ENCODE results near the gene CCL28. TPM values are rescaled to one million over a fixed set of nuclear protein-coding genes. Genes with fewer than 3 reads are reported as not detected.

Gene CCL28
- total and polyA plus RNA-seq, 2 donors (not counting 3 experiments of a cell fraction or from before 2014, with no cell fraction given), result 1.2 to 1.8 TPM

DNA sequence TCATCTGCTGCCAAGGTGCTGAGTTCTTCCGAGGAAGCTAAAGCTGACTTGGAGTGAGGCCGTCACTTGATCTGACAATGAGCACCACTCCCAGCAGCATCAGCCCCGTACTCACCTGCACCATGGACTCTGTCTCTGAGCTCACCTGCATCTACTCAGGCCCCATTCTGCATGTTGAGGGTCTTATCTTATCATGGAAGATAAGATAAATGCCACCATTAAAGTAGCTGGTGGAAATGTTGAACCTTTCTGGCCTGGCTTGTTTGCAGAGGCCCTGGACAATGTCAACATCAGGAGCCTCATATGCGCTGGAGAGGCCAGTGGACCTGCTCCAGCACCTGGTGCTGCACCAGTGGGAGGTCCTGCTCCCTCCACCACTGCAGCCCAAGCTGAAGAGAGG lies 64.0 kb downstream of the CCL28 start:
- no peak for DNase-seq (ENCODE audit: low read depth, low spot score)
- H3K36me3 ChIP-seq (ENCODE audit: control insufficient read depth in 2 of 2, extremely low read depth in 1 of 2, insufficient read depth in 2 of 2, low read length in 2 of 2), result no peaks in the 10 kb centered on the region
- no peaks in the 10 kb centered on the region for H3K9me1 ChIP-seq (replicated peaks; ENCODE audit: control insufficient read depth, extremely low read depth, insufficient read depth, low read length)
- intact Hi-C loops (cut with micrococcal nuclease) (no loop called here), dilution Hi-C loops (cut with MboI; ENCODE audit: extremely low pct_ligation_motif_present, low sequenced_read_pairs) (no loop called here)
- TF ChIP-seq GATA2 (IDR thresholded peaks at IDR 0.05; ENCODE audit: insufficient read depth, insufficient read length, low read depth, low read length) (no peak), JUN (IDR thresholded peaks at IDR 0.05; ENCODE audit: borderline replicate concordance, insufficient read depth, insufficient read length, low read depth) (no peak), POLR2A (IDR thresholded peaks at IDR 0.05; ENCODE audit: low read depth, low read length) (no peak), CTCF (IDR thresholded peaks at IDR 0.05; ENCODE audit: extremely low read depth in 1 of 2, insufficient read depth in 1 of 2, low read depth in 1 of 2, low read length in 2 of 2) (no peak), POLR2AphosphoS5 (IDR thresholded peaks at IDR 0.05; ENCODE audit: insufficient read depth, low read depth, low read length) (no peak), EZH2 (IDR thresholded peaks at IDR 0.05; ENCODE audit: borderline replicate concordance, low read depth, low read length, severe bottlenecking) (no peak)
- TF ChIP-seq, protein P1, sequence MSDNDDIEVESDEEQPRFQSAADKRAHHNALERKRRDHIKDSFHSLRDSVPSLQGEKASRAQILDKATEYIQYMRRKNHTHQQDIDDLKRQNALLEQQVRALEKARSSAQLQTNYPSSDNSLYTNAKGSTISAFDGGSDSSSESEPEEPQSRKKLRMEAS (IDR thresholded peaks at IDR 0.05; ENCODE audit: insufficient read depth, insufficient read length), result no peak
- no peak overlapping the region for H3K4me3 ChIP-seq (replicated peaks in 1 of 3; ENCODE audit: insufficient read depth in 1 of 3, low read depth in 1 of 3, low read length in 3 of 3)
- CTCF ChIA-PET, result no interaction called here
- POLR2A ChIA-PET, result no interaction called here
- no peaks in the 10 kb centered on the region for H3K9me3 ChIP-seq (replicated peaks; ENCODE audit: control insufficient read depth, insufficient read depth, low read length)
- no TSS peak for BruUV-seq (replicated peaks)
- no peak overlapping the region for H2AFZ ChIP-seq (ENCODE audit: low read depth, low read length)
- H4K20me1 ChIP-seq (replicated peaks; ENCODE audit: control insufficient read depth, extremely low read depth, insufficient read depth, low read length), result no peaks in the 10 kb centered on the region
- no peak overlapping the region for H3K9ac ChIP-seq (replicated peaks; ENCODE audit: extremely low read depth, insufficient read depth, low read length)
- H3K4me2 ChIP-seq (ENCODE audit: insufficient read depth, low read length), result no peak overlapping the region
- no peak for FAIRE-seq
- H3K79me2 ChIP-seq (ENCODE audit: control insufficient read depth, insufficient read depth, low read length), result no peaks in the 10 kb centered on the region
- H3K27ac ChIP-seq (ENCODE audit: insufficient read depth, low read depth, low read length), result no peak overlapping the region
- no peaks in the 10 kb centered on the region for H3K4me1 ChIP-seq (ENCODE audit: control insufficient read depth, extremely low read depth, insufficient read depth, low read length)
- no peaks in the 10 kb centered on the region for H3K27me3 ChIP-seq (ENCODE audit: control insufficient read depth in 2 of 2, insufficient read depth in 2 of 2, low read length in 2 of 2)

Data from endothelial cell of umbilical vein (primary cell).